Activated T-cell treated with anti-CD3 and anti-CD28 coated beads, Interleukin-2, amount 50 U/mL, for 72 hours (primary cell): Measurements from ENCODE around the gene NDUFAF7. TPM values are rescaled to one million over a fixed set of nuclear protein-coding genes. Genes with fewer than 3 reads are reported as not detected.
"Not testable (repeated sequence)": the region's sequence is repeated elsewhere in the genome, so short reads cannot be mapped to it uniquely, and the experiment has no call there.

Source experiments
- ATAC-seq, 2 donors: fragments of 150-1000 bp; cut with Tn5 transposase; replicated peaks in 1 of 2; 2 replicates each; pipeline ENCODE4 v1.10.0; 2021; ENCODE audit warnings: moderate library complexity in 2 of 2, mild to moderate bottlenecking in 1 of 2
- DNase-seq, 2 donors: peaks; one replicate each; pipeline ENCODE4 v3.0.0; 2021 to 2022; ENCODE audit warnings: mixed read lengths in 1 of 2
- H3K27ac Mint-ChIP-seq: one replicate; pipeline ENCODE4 v1.8.0; 2022; ENCODE audit warnings: mild to moderate bottlenecking, moderate library complexity, mixed read lengths
- H3K27me3 Mint-ChIP-seq: one replicate; pipeline ENCODE4 v1.8.0; 2022; ENCODE audit warnings: low read depth, mixed read lengths
- H3K36me3 Mint-ChIP-seq, 2 donors: one replicate each; pipeline ENCODE4 v1.8.0; 2022; ENCODE audit warnings: mixed read lengths in 2 of 2, mild to moderate bottlenecking in 1 of 2; ENCODE audit not compliant: insufficient read depth in 2 of 2
- H3K4me1 Mint-ChIP-seq: one replicate; pipeline ENCODE4 v1.8.0; 2022; ENCODE audit warnings: low read depth, mixed read lengths
- H3K4me3 Mint-ChIP-seq, 2 donors: one replicate each; pipeline ENCODE4 v1.8.0; 2022; ENCODE audit warnings: mild to moderate bottlenecking in 2 of 2, mixed read lengths in 2 of 2, moderate library complexity in 2 of 2
- H3K9me3 Mint-ChIP-seq, 2 donors: one replicate each; pipeline ENCODE4 v1.8.0; 2022; ENCODE audit warnings: mixed read lengths in 2 of 2
- total RNA-seq, 2 donors: library from RNA; stranded (reverse); gene quantifications; one replicate each; pipeline ENCODE4 v1.2.3, GENCODE V29; 2022

Gene NDUFAF7
- total RNA-seq, 2 donors from 2014 or later, result 30.6 to 33.4 TPM

GRCh38 chr2:37271376-37272067 lies 40.1 kb downstream of the NDUFAF7 start:
- DNase-seq (no peak), ATAC-seq (no peak)
- Mint-ChIP-seq H3K27ac (no peak overlapping the region), H3K4me1 (peaks cover 5% of the 10 kb centered on the region), H3K36me3 (peaks cover 2 to 11% of the 10 kb centered on the region in 2 donors), H3K27me3 (no peaks in the 10 kb centered on the region), H3K4me3 (no peak overlapping the region), H3K9me3 (no peaks in the 10 kb centered on the region)

GRCh38 chr2:37274359-37274965 lies 43.0 kb downstream of the NDUFAF7 start:
- H3K27me3 Mint-ChIP-seq, result no peaks in the 10 kb centered on the region
- H3K27ac Mint-ChIP-seq, result no peak overlapping the region
- peaks cover 0 to 7% of the 10 kb centered on the region in 2 donors for H3K36me3 Mint-ChIP-seq
- no peaks in the 10 kb centered on the region for H3K4me1 Mint-ChIP-seq
- H3K9me3 Mint-ChIP-seq, result no peaks in the 10 kb centered on the region
- ATAC-seq, result no peak
- DNase-seq, result no peak
- H3K4me3 Mint-ChIP-seq, result no peak overlapping the region

GRCh38 chr2:37276291-37276690 lies 44.8 kb downstream of the NDUFAF7 start:
- DNase-seq, result no peak
- Mint-ChIP-seq H3K4me1 (no peaks in the 10 kb centered on the region), H3K27me3 (no peaks in the 10 kb centered on the region), H3K27ac (no peak overlapping the region), H3K36me3 (peaks cover 0 to 7% of the 10 kb centered on the region in 2 donors), H3K9me3 (no peaks in the 10 kb centered on the region), H3K4me3 (no peak overlapping the region)
- no peak for ATAC-seq

GRCh38 chr2:37281916-37282315 lies 50.5 kb downstream of the NDUFAF7 start:
- Mint-ChIP-seq H3K36me3 (peaks cover 0 to 4% of the 10 kb centered on the region in 2 donors), H3K27me3 (no peaks in the 10 kb centered on the region), H3K27ac (peak overlapping the region; percentile 42), H3K4me3 (no peak overlapping the region), H3K4me1 (no peaks in the 10 kb centered on the region), H3K9me3 (no peaks in the 10 kb centered on the region)
- no peak for ATAC-seq
- no peak for DNase-seq

- Mint-ChIP-seq H3K4me1 (no peaks in the 10 kb centered on the region), H3K9me3 (no peaks in the 10 kb centered on the region), H3K4me3 (no peak overlapping the region), H3K27ac (no peak overlapping the region), H3K36me3 (peaks cover 0 to 4% of the 10 kb centered on the region in 2 donors), H3K27me3 (no peaks in the 10 kb centered on the region)
- ATAC-seq (no peak), DNase-seq (no peak)
These were observed 51.3 kb downstream of the NDUFAF7 start for GRCh38 chr2:37282746-37283145.

GRCh38 chr2:37283207-37283606 lies 51.7 kb downstream of the NDUFAF7 start:
- no peaks in the 10 kb centered on the region for H3K9me3 Mint-ChIP-seq
- no peak overlapping the region for H3K4me3 Mint-ChIP-seq
- H3K27ac Mint-ChIP-seq, result no peak overlapping the region

GRCh38 chr2:37284381-37284780 lies 52.9 kb downstream of the NDUFAF7 start:
- Mint-ChIP-seq H3K36me3 (no peaks in the 10 kb centered on the region), H3K4me1 (peaks cover 6% of the 10 kb centered on the region), H3K27ac (no peak overlapping the region), H3K4me3 (no peak overlapping the region), H3K27me3 (no peaks in the 10 kb centered on the region), H3K9me3 (no peaks in the 10 kb centered on the region)
- no peak for DNase-seq
- ATAC-seq, result no peak

More at GRCh38 chr2:37283207-37283606, 51.7 kb downstream of the NDUFAF7 start:
- peaks cover 3% of the 10 kb centered on the region for H3K4me1 Mint-ChIP-seq
- H3K36me3 Mint-ChIP-seq, result no peaks in the 10 kb centered on the region
- no peak for ATAC-seq
- no peaks in the 10 kb centered on the region for H3K27me3 Mint-ChIP-seq
- DNase-seq, result no peak

GRCh38 chr2:37287966-37288365 lies 56.5 kb downstream of the NDUFAF7 start:
- Mint-ChIP-seq H3K27ac (no peak overlapping the region), H3K9me3 (no peaks in the 10 kb centered on the region), H3K4me1 (peaks cover 6% of the 10 kb centered on the region), H3K27me3 (no peaks in the 10 kb centered on the region), H3K4me3 (no peak overlapping the region), H3K36me3 (peaks cover 0 to 2% of the 10 kb centered on the region in 2 donors)
- ATAC-seq, result peak in 1 of 2 donors; percentile 47
- DNase-seq, result no peak

- Mint-ChIP-seq H3K4me1 (peaks cover 15% of the 10 kb centered on the region), H3K9me3 (no peaks in the 10 kb centered on the region), H3K4me3 (no peak overlapping the region), H3K27ac (no peak overlapping the region), H3K27me3 (no peaks in the 10 kb centered on the region), H3K36me3 (peaks cover 0 to 2% of the 10 kb centered on the region in 2 donors)
- DNase-seq, result no peak
- no peak for ATAC-seq
These were observed 60.2 kb downstream of the NDUFAF7 start for GRCh38 chr2:37291680-37292079.

- not testable (repeated sequence) for DNase-seq, H3K27ac Mint-ChIP-seq, ATAC-seq, H3K9me3 Mint-ChIP-seq, H3K27me3 Mint-ChIP-seq, H3K4me3 Mint-ChIP-seq, H3K36me3 Mint-ChIP-seq
- H3K4me1 Mint-ChIP-seq, result peaks cover 18% of the 10 kb centered on the region
These were observed 63.4 kb downstream of the NDUFAF7 start for GRCh38 chr2:37294858-37295257.

- H3K4me1 Mint-ChIP-seq, result peaks cover 18% of the 10 kb centered on the region
- ATAC-seq (no peak), DNase-seq (no peak)
- H3K36me3 Mint-ChIP-seq, result peaks cover 0 to 2% of the 10 kb centered on the region in 2 donors
- H3K27ac Mint-ChIP-seq, result no peak overlapping the region
- H3K9me3 Mint-ChIP-seq, result no peaks in the 10 kb centered on the region
- no peaks in the 10 kb centered on the region for H3K27me3 Mint-ChIP-seq
- no peak overlapping the region for H3K4me3 Mint-ChIP-seq
These were observed 64.1 kb downstream of the NDUFAF7 start for GRCh38 chr2:37295469-37296073.

- ATAC-seq (no peak), DNase-seq (no peak)
- no peaks in the 10 kb centered on the region for H3K27me3 Mint-ChIP-seq
- no peaks in the 10 kb centered on the region for H3K36me3 Mint-ChIP-seq
- H3K4me1 Mint-ChIP-seq, result peaks cover 18% of the 10 kb centered on the region
- H3K9me3 Mint-ChIP-seq, result no peaks in the 10 kb centered on the region
- no peak overlapping the region for H3K4me3 Mint-ChIP-seq
- H3K27ac Mint-ChIP-seq, result no peak overlapping the region
These were observed 66.2 kb downstream of the NDUFAF7 start for GRCh38 chr2:37297632-37298031.
